CD1c-positive myeloid dendritic cell (primary cell): Measurements from ENCODE around the gene GPR39.

Source experiments
- DNase-seq: peaks from one replicate; pipeline ENCODE4 v3.0.0-alpha.2; 2016; ENCODE audit errors: extremely low spot score

Gene GPR39

GRCh38 chr2:132670496-132671150 lies 254.0 kb downstream of the GPR39 start:
- DNase-seq, result no peak

GRCh38 chr2:132671151-132671835 lies 254.7 kb downstream of the GPR39 start:
- DNase-seq, result no peak

DNA sequence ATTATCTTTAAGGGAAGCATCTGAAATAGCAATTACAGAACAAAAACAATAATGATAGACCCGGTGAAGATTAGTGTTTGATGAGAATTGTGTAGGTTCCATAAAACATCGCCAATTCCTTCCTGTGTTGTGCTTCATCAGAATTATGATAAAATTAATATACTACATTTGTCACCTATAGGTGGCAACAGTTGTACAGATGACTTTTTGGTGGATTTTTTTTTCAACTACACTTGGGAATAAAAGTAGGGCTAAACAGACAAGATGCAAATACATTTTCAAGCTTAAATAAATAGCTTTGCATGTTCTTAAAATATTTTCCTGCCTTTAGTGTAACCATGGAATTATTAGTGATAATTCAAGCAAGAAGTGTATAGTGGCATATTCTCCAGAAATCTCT lies 260.4 kb downstream of the GPR39 start:
- DNase-seq, result no peak

DNA sequence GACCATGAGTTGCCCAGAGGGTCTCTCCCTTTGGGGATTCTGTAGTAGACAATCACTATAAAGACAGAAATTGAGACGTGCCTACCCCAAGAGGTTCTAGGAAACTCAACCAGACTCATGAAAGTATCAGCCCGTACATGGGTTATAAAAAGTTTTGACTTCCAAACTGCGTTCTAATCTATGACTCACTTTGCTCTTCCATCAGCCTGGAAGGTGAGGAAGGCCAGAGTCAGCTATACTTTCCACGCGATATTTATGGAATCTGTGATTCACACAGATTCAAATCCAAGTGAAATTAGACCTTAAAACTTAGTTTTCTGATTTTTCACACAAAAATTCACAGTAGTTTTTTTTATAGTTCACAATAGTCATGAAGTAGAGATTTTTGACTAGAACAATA lies 261.1 kb downstream of the GPR39 start:
- no peak for DNase-seq

GRCh38 chr2:132678483-132678882 lies 261.9 kb downstream of the GPR39 start:
- no peak for DNase-seq

GRCh38 chr2:132680544-132680943 lies 263.9 kb downstream of the GPR39 start:
- DNase-seq, result no peak

GRCh38 chr2:132681766-132682165 lies 265.2 kb downstream of the GPR39 start:
- no peak for DNase-seq

GRCh38 chr2:132690664-132691303 lies 274.2 kb downstream of the GPR39 start:
- no peak for DNase-seq

DNA sequence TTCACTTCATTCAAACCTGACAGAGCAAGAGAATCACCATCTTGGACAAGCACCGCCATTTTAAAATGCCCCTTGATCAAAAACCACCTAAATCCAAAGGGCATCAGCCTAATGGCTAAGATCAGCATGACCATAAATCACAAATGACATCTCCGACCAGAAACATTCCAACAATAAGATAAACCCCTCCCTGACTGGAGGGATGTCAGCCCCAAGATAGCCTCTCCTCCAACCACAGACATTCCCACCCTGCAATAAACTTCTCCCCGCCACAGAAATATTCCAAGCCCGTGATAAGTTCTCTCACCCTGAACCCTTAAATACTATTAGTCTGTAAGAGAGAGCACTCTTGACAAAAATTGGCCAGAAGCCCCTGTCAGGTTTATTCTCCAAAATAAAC lies 275.0 kb downstream of the GPR39 start:
- DNase-seq, result no peak

DNA sequence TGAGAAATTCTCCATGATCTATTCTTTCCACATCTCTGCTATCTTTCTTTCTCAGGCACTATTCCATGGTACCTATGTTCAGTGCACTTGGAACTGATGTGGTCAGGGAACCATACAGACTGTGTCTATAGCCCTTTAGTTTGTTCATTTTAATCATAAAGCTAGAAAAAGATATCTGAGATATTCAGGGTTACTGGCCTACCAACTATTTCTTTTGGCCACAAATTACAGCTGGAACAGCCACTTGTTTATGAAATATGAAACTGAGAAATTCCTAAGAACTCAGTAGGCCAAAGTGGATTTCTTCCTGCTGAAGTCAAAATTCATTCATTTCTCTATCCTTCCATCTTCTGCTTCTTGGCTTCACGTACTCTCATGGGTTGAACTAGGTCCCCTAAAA lies 276.2 kb downstream of the GPR39 start:
- DNase-seq, result no peak
